NB4 (cell line): ENCODE results near the gene RTN4.
"Not testable (repeated sequence)": the region's sequence is repeated elsewhere in the genome, so short reads cannot be mapped to it uniquely, and the experiment has no call there.

Source experiments
- DNase-seq: peaks from one replicate; pipeline ENCODE4 v3.0.0; 2010; ENCODE audit warnings: low read depth
- H3K4me3 ChIP-seq: one replicate; pipeline ENCODE4 v1.5.1; 2011; ENCODE audit warnings: mild to moderate bottlenecking, low read depth, low read length, moderate library complexity
- MYC ChIP-seq: IDR thresholded peaks from 2 replicates; pipeline ENCODE4 v1.6.1; 2011; ENCODE audit warnings: low read depth, low read length
- POLR2A ChIP-seq: IDR thresholded peaks from 2 replicates; pipeline ENCODE4 v1.6.1; 2011; ENCODE audit warnings: mild to moderate bottlenecking; ENCODE audit not compliant: insufficient read length; ENCODE audit errors: extremely low read depth
- TF ChIP-seq, protein P1 (sequence below): IDR thresholded peaks from 2 replicates; pipeline ENCODE4 v1.6.1; 2011; ENCODE audit warnings: low read depth, low read length
- TF ChIP-seq, protein P2 (sequence below): IDR thresholded peaks from one replicate; pipeline ENCODE4 v1.5.1; 2012; ENCODE audit warnings: low read depth, low read length

Gene RTN4

DNA sequence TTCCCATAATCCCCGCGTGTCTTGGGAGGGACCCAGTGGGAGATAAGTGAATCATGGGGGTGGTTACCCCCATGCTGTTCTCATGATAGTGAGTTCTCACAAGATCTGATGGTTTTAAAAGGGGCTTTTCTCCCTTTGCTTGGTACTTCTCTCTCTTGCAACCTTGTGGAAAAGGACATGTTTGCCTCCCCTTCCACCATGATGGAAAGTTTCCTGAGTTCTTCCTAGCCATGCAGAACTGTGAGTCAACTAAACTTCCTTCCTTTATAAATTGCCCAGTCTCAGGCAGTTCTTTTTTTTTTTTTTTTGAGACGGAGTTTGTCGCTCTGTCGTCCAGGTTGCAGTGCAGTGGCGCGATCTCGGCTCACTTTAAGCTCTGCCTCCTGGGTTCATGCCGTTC lies 26.5 kb upstream of the RTN4 start:
- no peak overlapping the region for H3K4me3 ChIP-seq
- DNase-seq, result no peak
- TF ChIP-seq, protein P1, sequence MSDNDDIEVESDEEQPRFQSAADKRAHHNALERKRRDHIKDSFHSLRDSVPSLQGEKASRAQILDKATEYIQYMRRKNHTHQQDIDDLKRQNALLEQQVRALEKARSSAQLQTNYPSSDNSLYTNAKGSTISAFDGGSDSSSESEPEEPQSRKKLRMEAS, result no peak
- TF ChIP-seq POLR2A, result no peak

DNA sequence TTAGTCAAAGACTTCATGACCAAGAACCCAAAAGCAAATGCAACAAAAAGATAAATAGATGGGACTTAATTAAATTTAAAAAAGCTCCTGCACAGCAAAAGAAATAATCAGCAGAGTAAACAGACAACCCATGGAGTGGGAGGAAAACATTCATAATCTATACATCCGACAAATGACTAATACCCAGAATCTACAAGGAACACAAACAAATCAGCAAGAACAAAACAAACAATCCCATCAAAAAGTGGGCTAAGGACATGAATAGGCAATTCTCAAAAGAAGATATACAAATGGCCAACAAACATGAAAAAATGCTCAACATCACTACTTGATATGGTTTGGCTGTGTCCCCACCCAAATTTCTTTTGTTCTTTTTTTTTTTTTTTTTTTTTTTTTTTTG lies 25.8 kb upstream of the RTN4 start:
- DNase-seq, H3K4me3 ChIP-seq: not testable (repeated sequence)

DNA sequence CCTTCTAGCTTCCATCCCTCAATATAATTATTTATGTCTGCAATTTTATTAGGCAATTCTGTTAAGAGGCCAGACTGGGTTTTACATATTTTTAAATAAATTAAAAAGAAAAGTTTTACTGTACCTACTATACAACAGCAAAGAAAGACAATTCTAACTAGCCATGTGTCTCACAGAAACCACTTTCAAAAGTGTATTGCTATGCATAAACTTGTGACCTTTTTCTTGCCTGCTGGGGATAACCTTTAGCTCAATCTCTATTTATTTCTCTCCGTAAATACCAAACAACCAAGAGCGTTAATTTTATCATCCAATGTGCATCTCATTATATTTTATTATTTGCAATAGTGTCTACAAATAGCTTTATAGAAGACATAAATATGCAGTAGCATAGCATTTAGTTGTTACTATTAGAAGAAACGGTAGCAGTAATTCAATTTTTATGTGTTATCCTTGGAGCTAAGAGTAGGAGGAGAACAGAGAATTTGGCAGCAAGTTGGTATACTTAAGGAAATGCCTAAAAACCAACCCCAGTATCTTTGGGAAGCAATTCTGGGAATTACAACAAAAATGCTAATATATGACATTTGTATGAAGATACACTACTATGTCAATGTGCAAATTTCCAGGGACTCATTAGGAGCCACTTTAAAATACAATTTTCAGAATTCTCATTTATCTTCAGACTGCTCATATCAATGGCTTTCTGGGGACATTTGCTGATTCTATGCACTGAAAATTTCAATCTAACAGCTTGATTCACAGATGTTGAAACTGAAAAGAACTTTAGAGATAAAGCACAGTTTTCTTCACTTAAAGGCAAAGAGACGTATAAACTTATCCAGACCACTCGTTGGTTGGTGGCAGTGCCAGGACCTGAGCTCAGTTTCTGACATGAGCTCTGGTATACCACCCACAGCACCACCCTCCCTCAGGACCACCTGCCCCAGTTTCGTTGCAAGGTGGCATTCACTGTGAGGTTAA lies 23.0 kb upstream of the RTN4 start:
- TF ChIP-seq POLR2A, result no peak
- TF ChIP-seq, protein P1, result no peak
- no peak for TF ChIP-seq MYC
- TF ChIP-seq, protein P2, sequence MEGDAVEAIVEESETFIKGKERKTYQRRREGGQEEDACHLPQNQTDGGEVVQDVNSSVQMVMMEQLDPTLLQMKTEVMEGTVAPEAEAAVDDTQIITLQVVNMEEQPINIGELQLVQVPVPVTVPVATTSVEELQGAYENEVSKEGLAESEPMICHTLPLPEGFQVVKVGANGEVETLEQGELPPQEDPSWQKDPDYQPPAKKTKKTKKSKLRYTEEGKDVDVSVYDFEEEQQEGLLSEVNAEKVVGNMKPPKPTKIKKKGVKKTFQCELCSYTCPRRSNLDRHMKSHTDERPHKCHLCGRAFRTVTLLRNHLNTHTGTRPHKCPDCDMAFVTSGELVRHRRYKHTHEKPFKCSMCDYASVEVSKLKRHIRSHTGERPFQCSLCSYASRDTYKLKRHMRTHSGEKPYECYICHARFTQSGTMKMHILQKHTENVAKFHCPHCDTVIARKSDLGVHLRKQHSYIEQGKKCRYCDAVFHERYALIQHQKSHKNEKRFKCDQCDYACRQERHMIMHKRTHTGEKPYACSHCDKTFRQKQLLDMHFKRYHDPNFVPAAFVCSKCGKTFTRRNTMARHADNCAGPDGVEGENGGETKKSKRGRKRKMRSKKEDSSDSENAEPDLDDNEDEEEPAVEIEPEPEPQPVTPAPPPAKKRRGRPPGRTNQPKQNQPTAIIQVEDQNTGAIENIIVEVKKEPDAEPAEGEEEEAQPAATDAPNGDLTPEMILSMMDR, result no peak
- H3K4me3 ChIP-seq, result no peak overlapping the region
- DNase-seq, result no peak

DNA sequence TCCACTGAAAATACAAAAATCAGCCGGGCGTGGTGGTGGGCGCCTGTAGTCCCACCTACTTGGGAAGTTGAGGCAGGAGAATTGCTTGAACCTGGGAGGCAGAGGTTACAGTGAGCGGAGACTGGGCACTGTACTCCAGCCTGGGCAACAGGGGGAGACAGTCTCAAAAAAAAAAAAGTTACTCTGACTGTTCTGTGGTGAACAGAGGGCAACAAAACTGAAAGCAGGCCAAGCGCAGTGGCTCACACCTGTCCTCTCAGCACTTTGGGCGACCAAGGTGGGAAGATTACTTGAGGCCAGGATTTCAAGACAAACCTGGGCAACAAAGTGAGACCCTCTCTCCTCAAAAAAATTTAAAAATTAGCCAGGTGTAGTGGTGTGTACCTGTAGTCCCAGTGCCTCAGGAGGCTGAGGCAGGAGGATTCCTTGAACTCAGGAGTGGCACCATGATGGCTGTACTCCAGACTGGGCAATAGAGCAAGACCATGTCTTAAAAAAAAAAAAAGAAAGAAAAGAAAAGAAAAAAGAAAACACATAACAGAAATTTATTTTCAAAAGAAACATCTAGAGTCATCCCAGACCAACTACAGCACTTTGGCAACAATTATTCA lies 13.6 kb upstream of the RTN4 start:
- TF ChIP-seq POLR2A, result no peak
- TF ChIP-seq, protein P2, result peak; percentile 34
- DNase-seq, result peak; percentile 44

DNA sequence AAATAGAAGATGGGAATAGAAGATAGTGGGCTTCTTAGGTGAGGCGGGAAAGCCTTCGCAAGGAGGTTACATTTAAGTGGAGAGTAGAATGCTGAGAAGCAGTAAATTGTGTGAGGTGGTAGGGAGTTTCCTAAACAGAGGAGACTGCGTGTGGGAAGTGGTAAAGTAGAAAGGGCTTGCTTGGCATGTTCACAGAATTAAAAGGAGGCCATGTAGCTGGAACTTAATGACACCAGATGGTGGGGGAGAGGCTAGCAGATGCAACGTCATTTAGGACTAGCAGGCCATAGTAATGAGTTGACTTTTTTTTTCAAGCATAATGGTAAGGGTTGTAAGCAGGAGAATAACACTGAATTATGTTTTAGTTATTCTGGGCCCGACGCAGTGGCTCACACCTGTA lies 13.0 kb upstream of the RTN4 start:
- peak; percentile 31 for DNase-seq
- TF ChIP-seq, protein P1, result no peak
- TF ChIP-seq MYC, result no peak
- TF ChIP-seq, protein P2, result no peak
- H3K4me3 ChIP-seq, result no peak overlapping the region

More for the DNA sequence above, 13.6 kb upstream of the RTN4 start:
- no peak overlapping the region for H3K4me3 ChIP-seq

DNA sequence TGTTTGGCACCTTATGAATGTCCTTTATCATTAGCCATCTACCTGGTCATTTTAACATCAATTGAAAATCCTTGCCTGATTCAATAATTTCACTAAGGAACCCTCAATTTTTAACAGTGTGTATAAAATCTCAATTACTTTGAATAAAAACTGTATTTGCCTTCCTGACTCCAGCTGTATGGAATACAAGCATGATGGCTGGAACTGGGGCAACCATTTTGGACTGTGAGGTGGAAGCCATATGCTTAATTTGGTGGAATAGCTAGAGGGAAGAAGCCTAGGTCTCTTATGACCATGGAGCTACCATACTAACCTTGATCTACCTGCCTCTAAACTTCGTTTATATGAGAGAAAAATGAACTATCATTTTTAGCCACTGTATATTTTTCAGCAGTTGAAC lies 12.5 kb upstream of the RTN4 start:
- TF ChIP-seq, protein P1, result no peak
- TF ChIP-seq, protein P2, result no peak
- no peak for TF ChIP-seq MYC
- TF ChIP-seq POLR2A, result no peak
- H3K4me3 ChIP-seq, result no peak overlapping the region
- no peak for DNase-seq
